GM12878 (cell line): ENCODE measurements around the gene STON1.

Experiments used
- ATF3 ChIP-seq: IDR thresholded peaks from 2 replicates; pipeline ENCODE4 v1.6.1; 2011; ENCODE audit warnings: low read depth, mild to moderate bottlenecking, low read length, moderate library complexity, borderline replicate concordance; ENCODE audit errors: extremely low read depth
- GABPA ChIP-seq: IDR thresholded peaks from 2 replicates; pipeline ENCODE4 v1.6.1; 2014; ENCODE audit warnings: antibody characterized with exemption, low read depth, mild to moderate bottlenecking, inconsistent platforms
- HDAC6 ChIP-seq: fragments of 200-600 bp; sonication (generic); IDR thresholded peaks from one replicate; pipeline ENCODE4 v1.8.0; 2017; ENCODE audit warnings: antibody characterized with exemption; ENCODE audit not compliant: unreplicated experiment
- JUND ChIP-seq: IDR thresholded peaks from 2 replicates; pipeline ENCODE4 v1.6.1; 2012; ENCODE audit warnings: low read depth, mild to moderate bottlenecking, low read length, improper control_type of control experiment, moderate library complexity
- KDM1A ChIP-seq: fragments of 200-600 bp; sonication (generic); IDR thresholded peaks from 2 replicates; pipeline ENCODE4 v1.6.1; 2016; ENCODE audit warnings: borderline replicate concordance
- NFIC ChIP-seq: IDR thresholded peaks from 2 replicates; pipeline ENCODE4 v1.6.1; 2012; ENCODE audit warnings: low read depth, mild to moderate bottlenecking, inconsistent platforms, low read length, moderate library complexity
- POLR2A ChIP-seq: IDR thresholded peaks from 2 replicates; pipeline ENCODE4 v1.6.1; 2011; ENCODE audit warnings: low read depth, mild to moderate bottlenecking, low read length
- RBBP5 ChIP-seq: fragments of 200-600 bp; sonication (generic); conservative IDR thresholded peaks from 2 replicates; pipeline ENCODE4 v1.6.1; 2016
- STAT3 ChIP-seq: IDR thresholded peaks from 2 replicates; pipeline ENCODE4 v1.6.1; 2011; ENCODE audit warnings: low read depth, low read length, improper control_type of control experiment
- SUZ12 ChIP-seq: fragments of 200-600 bp; sonication (generic); IDR thresholded peaks from one replicate; pipeline ENCODE4 v1.6.1; 2018; ENCODE audit warnings: antibody characterized with exemption, mild to moderate bottlenecking; ENCODE audit not compliant: unreplicated experiment
- YY1 ChIP-seq: IDR thresholded peaks from 2 replicates; pipeline ENCODE4 v1.6.1; 2011; ENCODE audit warnings: low read depth, mild to moderate bottlenecking, low read length
- ZBTB33 ChIP-seq: fragments of 450-650 bp; IDR thresholded peaks from 2 replicates; pipeline ENCODE4 v1.6.1; 2017; ENCODE audit warnings: mild to moderate bottlenecking
- ZNF24 ChIP-seq: fragments of 450-650 bp; IDR thresholded peaks from 2 replicates; pipeline ENCODE4 v1.6.1; 2017; ENCODE audit warnings: antibody characterized with exemption, mild to moderate bottlenecking
- TF ChIP-seq, protein P1 (sequence below), 3 experiments: IDR thresholded peaks in 2 of 3; conservative IDR thresholded peaks in 1 of 3; 2 replicates each; pipeline ENCODE4 v1.5.1; 2011; ENCODE audit warnings: low read depth in 3 of 3, low read length in 3 of 3, mild to moderate bottlenecking in 3 of 3, control low read depth in 2 of 3, moderate library complexity in 2 of 3, inconsistent platforms in 1 of 3, mixed read lengths in 1 of 3; ENCODE audit not compliant: control insufficient read depth in 2 of 3, insufficient read depth in 1 of 3; ENCODE audit errors: extremely low read depth in 1 of 3

- TF ChIP-seq, protein P1, sequence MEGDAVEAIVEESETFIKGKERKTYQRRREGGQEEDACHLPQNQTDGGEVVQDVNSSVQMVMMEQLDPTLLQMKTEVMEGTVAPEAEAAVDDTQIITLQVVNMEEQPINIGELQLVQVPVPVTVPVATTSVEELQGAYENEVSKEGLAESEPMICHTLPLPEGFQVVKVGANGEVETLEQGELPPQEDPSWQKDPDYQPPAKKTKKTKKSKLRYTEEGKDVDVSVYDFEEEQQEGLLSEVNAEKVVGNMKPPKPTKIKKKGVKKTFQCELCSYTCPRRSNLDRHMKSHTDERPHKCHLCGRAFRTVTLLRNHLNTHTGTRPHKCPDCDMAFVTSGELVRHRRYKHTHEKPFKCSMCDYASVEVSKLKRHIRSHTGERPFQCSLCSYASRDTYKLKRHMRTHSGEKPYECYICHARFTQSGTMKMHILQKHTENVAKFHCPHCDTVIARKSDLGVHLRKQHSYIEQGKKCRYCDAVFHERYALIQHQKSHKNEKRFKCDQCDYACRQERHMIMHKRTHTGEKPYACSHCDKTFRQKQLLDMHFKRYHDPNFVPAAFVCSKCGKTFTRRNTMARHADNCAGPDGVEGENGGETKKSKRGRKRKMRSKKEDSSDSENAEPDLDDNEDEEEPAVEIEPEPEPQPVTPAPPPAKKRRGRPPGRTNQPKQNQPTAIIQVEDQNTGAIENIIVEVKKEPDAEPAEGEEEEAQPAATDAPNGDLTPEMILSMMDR (IDR thresholded peaks at IDR 0.05 in 2 of 3, conservative IDR thresholded peaks at IDR 0.05 in 1 of 3; ENCODE audit: control insufficient read depth in 2 of 3, extremely low read depth in 1 of 3, insufficient read depth in 1 of 3, low read depth in 3 of 3, low read length in 3 of 3) = no peak
- TF ChIP-seq KDM1A (no peak), HDAC6 (no peak), ZBTB33 (no peak), ZNF24 (no peak), RBBP5 (no peak), YY1 (no peak), STAT3 (no peak), SUZ12 (no peak), GABPA (no peak), ATF3 (no peak), NFIC (no peak), POLR2A (no peak), JUND (no peak)
Measured at GRCh38 chr2:48512571-48512970, 17.4 kb upstream of the STON1 start.
